Tibial artery (tissue), 4 donors: ENCODE measurements around the gene NR2C2AP.
A peak's percentile ranks its signal among the peaks of the same experiment; 100 is the strongest.

ENCODE experiments used
- DNase-seq, 2 donors: peaks; one replicate each; pipeline ENCODE4 v3.0.0-alpha.2; 2019
- H3K27ac ChIP-seq, 2 donors: fragments of 200-600 bp; sonication (generic) in 1 of 2; 1 replicate in 1 of 2; 2 replicates in 1 of 2; pipeline ENCODE4 v1.5.1; 2018 to 2019; ENCODE audit warnings: mild to moderate bottlenecking in 1 of 2
- H3K27me3 ChIP-seq, 2 donors: fragments of 200-600 bp; sonication (generic) in 1 of 2; one replicate each; pipeline versions ENCODE4 v1.5.1 to v1.6.0; 2016 to 2019
- H3K36me3 ChIP-seq, 3 donors: fragments of 200-600 bp; sonication (generic) in 2 of 3; one replicate each; pipeline ENCODE4 v1.5.1; 2016 to 2019; ENCODE audit warnings: mild to moderate bottlenecking in 2 of 3
- H3K4me1 ChIP-seq, 4 donors: fragments of 200-600 bp; sonication (generic) in 2 of 4; 1 replicate in 3 of 4; 2 replicates in 1 of 4; pipeline ENCODE4 v1.5.1; 2016 to 2019
- H3K4me3 ChIP-seq, 2 donors: fragments of 200-600 bp; sonication (generic) in 1 of 2; 1 replicate in 1 of 2; 2 replicates in 1 of 2; pipeline ENCODE4 v1.5.1; 2018 to 2019; ENCODE audit warnings: mild to moderate bottlenecking in 2 of 2
- H3K9me3 ChIP-seq, 3 donors: fragments of 200-600 bp; sonication (generic) in 1 of 3; one replicate each; pipeline ENCODE4 v1.5.1; 2016 to 2019
- intact Hi-C: fragments of 100-400 bp; cut with DNase I; formaldehyde crosslinking; loops from one replicate; pipeline ENCODE4 v1.15.0; 2023; ENCODE audit warnings: low total_unique reads
- TF ChIP-seq, protein P1 (sequence below), 2 experiments: fragments of 200-600 bp in 1 of 2; fragments of 450-650 bp in 1 of 2; IDR thresholded peaks; one replicate each; pipeline ENCODE4 v1.5.1; 2017 to 2019; ENCODE audit warnings: antibody characterized with exemption in 2 of 2, mild to moderate bottlenecking in 1 of 2, moderate library complexity in 1 of 2

Gene NR2C2AP

DNA sequence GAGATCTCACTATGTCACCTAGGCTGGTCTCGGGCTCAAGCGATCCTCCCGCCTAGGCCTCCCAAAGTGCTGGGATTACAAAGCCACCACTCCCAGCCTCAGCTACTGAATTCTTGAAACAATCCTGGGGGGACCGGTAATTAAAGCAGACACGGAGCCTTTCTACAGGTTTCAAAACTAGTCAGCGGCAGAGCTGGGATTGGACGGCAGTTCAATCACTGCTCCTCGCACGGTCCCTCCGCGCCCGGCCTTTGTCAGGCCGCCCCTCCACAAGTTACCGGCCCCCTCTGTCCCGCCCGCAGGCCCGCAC lies 11.5 kb downstream of the NR2C2AP start:
- Histone ChIP-seq H3K36me3 (peaks cover 0 to 23% (median 9%) of the 10 kb centered on the region in 3 donors), H3K4me3 (peak overlapping the region; percentile 85 to 93), H3K4me1 (peaks cover 0 to 54% (median 36%) of the 10 kb centered on the region in 4 donors)

DNA sequence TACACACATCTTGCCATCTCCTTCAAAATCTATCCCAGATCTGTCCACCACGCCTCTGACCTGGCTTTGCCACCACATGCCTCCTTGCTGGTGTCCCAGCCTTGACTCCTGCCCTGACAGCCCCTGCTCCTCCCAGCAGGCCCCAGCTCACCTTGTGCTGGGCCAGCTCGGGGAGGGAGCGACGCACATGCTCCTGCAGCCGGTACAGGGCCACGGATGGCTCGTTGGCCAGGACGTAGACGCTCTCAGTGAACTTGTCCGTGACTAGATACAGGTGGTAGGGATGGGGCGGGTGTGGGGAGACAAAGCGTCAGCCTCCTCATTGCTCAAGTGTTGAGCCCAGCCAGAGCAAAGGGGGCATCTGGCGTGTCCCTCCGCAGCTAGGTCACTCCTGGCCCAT lies 16.5 kb downstream of the NR2C2AP start:
- H3K36me3 ChIP-seq, result peaks cover 7 to 52% (median 34%) of the 10 kb centered on the region in 3 donors
- peaks cover 0 to 34% (median 19%) of the 10 kb centered on the region in 4 donors for H3K4me1 ChIP-seq
- TF ChIP-seq, protein P1, sequence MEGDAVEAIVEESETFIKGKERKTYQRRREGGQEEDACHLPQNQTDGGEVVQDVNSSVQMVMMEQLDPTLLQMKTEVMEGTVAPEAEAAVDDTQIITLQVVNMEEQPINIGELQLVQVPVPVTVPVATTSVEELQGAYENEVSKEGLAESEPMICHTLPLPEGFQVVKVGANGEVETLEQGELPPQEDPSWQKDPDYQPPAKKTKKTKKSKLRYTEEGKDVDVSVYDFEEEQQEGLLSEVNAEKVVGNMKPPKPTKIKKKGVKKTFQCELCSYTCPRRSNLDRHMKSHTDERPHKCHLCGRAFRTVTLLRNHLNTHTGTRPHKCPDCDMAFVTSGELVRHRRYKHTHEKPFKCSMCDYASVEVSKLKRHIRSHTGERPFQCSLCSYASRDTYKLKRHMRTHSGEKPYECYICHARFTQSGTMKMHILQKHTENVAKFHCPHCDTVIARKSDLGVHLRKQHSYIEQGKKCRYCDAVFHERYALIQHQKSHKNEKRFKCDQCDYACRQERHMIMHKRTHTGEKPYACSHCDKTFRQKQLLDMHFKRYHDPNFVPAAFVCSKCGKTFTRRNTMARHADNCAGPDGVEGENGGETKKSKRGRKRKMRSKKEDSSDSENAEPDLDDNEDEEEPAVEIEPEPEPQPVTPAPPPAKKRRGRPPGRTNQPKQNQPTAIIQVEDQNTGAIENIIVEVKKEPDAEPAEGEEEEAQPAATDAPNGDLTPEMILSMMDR (IDR thresholded peaks at IDR 0.05), result no peak
- H3K9me3 ChIP-seq, result no peaks in the 10 kb centered on the region
- H3K4me3 ChIP-seq, result no peak overlapping the region
- intact Hi-C loops, result no loop called here
- DNase-seq, result no peak
- no peaks in the 10 kb centered on the region for H3K27me3 ChIP-seq
- no peak overlapping the region for H3K27ac ChIP-seq

More for the DNA sequence above, 11.5 kb downstream of the NR2C2AP start:
- Histone ChIP-seq H3K27ac (peak overlapping the region; percentile 98 to 99), H3K9me3 (no peaks in the 10 kb centered on the region), H3K27me3 (no peaks in the 10 kb centered on the region)
- TF ChIP-seq, protein P1 (IDR thresholded peaks at IDR 0.05), result no peak
- intact Hi-C loops, result no loop called here
- no peak for DNase-seq

DNA sequence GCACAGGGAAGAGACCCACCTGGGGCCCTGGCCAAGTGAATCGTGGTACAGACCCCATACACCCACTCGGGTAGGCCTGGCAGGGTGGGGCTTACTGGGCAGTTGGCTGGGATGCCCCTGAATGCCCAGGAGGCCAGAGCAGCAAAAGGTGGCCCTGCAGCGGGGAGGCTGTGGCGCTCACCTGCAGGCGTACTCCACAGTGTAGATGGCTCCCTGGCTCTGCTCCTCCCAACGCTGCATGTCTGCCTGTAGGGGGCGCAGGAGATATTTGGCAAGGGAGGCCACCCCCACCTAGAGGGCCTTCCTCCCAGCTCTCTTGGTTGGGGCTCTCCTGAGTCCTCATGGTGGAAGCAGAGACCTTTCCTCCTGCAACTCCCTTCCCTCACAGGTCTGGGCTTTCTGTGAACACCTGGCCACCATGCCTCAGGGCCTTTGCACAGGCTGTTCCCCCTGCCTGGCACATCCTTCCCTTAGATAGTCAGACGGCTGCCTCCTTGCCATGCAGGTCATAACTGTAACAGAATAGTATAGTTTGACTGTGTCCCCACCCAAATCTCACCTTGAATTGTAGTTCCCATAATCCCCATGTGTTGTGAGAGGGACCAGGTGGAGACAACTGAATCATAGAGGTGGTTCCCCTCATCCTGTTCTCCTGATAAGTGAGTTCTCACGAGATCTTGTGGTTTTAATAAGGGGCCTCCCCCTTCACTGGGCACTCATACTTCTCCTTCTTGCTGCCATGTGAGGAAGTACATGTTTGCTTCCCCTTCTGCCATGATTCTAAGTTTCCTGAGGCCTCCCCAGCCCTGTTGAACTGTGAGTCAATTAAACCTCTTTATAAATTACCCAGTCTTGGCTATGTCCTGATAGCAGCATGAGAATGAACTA lies 17.1 kb downstream of the NR2C2AP start:
- Histone ChIP-seq H3K4me1 (peaks cover 0 to 30% (median 17%) of the 10 kb centered on the region in 4 donors), H3K4me3 (no peak overlapping the region), H3K9me3 (no peaks in the 10 kb centered on the region), H3K36me3 (peaks cover 12 to 59% (median 40%) of the 10 kb centered on the region in 3 donors), H3K27ac (no peak overlapping the region), H3K27me3 (no peaks in the 10 kb centered on the region)
- no peak for DNase-seq
- intact Hi-C loops, result no loop called here
- TF ChIP-seq, protein P1 (IDR thresholded peaks at IDR 0.05), result peak; percentile 31 to 40

DNA sequence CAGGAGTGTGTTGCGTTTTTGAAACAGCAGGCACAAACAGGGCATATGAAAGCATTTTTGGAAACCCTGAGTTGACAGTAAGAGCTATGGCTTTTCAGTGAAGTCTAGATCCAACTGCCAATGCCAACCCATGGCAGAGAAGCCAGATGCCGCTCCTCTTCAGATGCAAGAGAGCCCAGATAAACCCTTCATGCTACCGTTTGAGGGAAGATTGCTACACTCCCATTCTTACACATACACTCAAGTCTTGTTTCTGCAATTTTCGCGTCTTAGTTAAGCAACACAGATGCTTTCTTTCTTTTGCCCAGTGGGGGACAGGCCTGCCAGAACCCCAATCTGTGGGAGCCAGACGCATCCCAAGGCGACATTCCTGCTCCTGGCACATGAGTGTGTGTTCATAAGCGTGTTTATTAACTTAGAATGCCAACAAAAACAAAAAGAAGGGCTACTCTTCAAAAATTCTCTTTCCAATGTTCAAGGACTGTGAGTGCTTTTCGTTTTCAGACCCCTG lies 21.7 kb downstream of the NR2C2AP start:
- no peaks in the 10 kb centered on the region for H3K4me1 ChIP-seq
- no peaks in the 10 kb centered on the region for H3K27me3 ChIP-seq
- H3K9me3 ChIP-seq, result no peaks in the 10 kb centered on the region
- H3K36me3 ChIP-seq, result peaks cover 24 to 87% (median 59%) of the 10 kb centered on the region in 3 donors
- TF ChIP-seq, protein P1 (IDR thresholded peaks at IDR 0.05), result no peak
- no peak overlapping the region for H3K4me3 ChIP-seq
- H3K27ac ChIP-seq, result no peak overlapping the region
- no peak for DNase-seq
- intact Hi-C loops, result no loop called here

DNA sequence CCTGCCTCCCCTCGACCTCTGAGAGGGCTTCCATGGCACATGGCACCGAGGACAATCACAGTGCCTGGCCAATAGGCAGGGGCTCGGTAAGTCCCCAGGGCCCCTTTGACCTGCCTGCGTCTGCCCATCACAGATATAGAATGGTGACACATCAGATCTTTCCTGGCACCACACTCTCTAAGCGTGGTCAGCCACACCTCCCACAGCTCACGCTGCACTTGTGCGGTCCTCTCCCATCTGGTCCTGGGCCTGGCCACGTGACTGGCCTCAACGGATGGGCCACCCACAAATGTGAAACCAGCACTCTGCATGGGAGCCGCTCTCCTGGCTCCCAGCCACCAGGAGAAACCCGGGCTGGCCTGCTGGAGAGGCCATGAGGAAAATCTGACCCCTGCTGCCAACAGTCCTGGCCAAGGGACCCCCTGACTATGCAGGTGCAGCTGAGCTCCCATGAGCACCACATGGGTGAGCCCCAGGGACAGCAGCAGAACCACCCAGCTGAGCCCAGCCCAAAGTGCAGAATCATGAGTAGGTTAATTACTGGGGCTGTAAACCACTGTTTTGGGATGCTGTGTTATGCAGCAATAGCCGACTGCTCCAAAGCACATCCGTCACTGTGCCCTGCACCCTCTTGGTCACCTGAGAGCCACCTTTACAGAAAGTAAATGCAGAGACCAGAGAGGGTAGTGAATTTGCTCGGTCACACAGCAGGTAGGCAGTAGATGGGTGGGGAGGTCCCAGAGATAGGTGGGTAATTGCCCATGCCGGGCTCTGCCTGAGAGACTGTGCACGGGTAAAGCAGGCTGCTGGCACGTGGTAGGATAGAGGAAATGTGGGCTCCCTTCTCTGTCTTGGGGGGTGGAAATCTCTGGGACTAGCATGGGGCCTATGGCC lies 23.4 kb downstream of the NR2C2AP start:
- H3K4me3 ChIP-seq, result no peak overlapping the region
- no peaks in the 10 kb centered on the region for H3K9me3 ChIP-seq
- no peaks in the 10 kb centered on the region for H3K27me3 ChIP-seq
- TF ChIP-seq, protein P1 (IDR thresholded peaks at IDR 0.05), result no peak
- H3K36me3 ChIP-seq, result peaks cover 27 to 83% (median 52%) of the 10 kb centered on the region in 3 donors
- peaks cover 0 to 6% (median 0%) of the 10 kb centered on the region in 4 donors for H3K4me1 ChIP-seq
- H3K27ac ChIP-seq, result no peak overlapping the region
- intact Hi-C loops, result loop anchor here (5.0 kb wide), 1 partner anchor 127 kb away; no protein-coding TSS in a partner anchor
- DNase-seq, result no peak
